Lung (tissue), 12 donors: ENCODE data around the gene C16orf54. TPM values are rescaled to one million over a fixed set of nuclear protein-coding genes. Genes with fewer than 3 reads are reported as not detected.

ENCODE experiments used
- ATAC-seq: fragments of 200-7000 bp; cut with Tn5 transposase; one replicate; pipeline ENCODE4 v1.9.1; 2020; ENCODE audit warnings: moderate number of reproducible peaks; ENCODE audit not compliant: insufficient read depth, low FRiP score
- DNase-seq, 3 donors: peaks; one replicate each; pipeline ENCODE4 v3.0.0-alpha.2; 2013 to 2017
- H3K27ac ChIP-seq, 2 donors: one replicate each; pipeline ENCODE4 v1.5.1; 2013; ENCODE audit warnings: mild to moderate bottlenecking in 2 of 2, moderate library complexity in 2 of 2, control low read depth in 1 of 2, inconsistent platforms in 1 of 2, low read depth in 1 of 2, low read length in 1 of 2
- H3K27me3 ChIP-seq, 3 donors: one replicate each; pipeline ENCODE4 v1.5.1; 2013; ENCODE audit warnings: low read length in 2 of 3; ENCODE audit not compliant: control insufficient read depth in 3 of 3, insufficient read depth in 3 of 3
- H3K36me3 ChIP-seq, 4 donors: one replicate each; pipeline ENCODE4 v1.5.1; 2013; ENCODE audit warnings: low read length in 4 of 4, mild to moderate bottlenecking in 1 of 4, moderate library complexity in 1 of 4; ENCODE audit not compliant: control insufficient read depth in 4 of 4, insufficient read depth in 4 of 4
- H3K4me1 ChIP-seq, 5 donors: one replicate each; pipeline ENCODE4 v1.5.1; 2013; ENCODE audit warnings: low read length in 5 of 5, mild to moderate bottlenecking in 2 of 5, moderate library complexity in 1 of 5; ENCODE audit not compliant: control insufficient read depth in 5 of 5, insufficient read depth in 5 of 5
- H3K4me3 ChIP-seq: one replicate; pipeline ENCODE4 v1.5.1; 2013; ENCODE audit warnings: mild to moderate bottlenecking, control low read depth, moderate library complexity
- H3K9ac ChIP-seq, 2 donors: one replicate each; pipeline ENCODE4 v1.5.1; 2013; ENCODE audit warnings: low read length in 2 of 2, control low read depth in 1 of 2; ENCODE audit not compliant: insufficient read depth in 1 of 2
- H3K9me3 ChIP-seq, 4 donors: one replicate each; pipeline ENCODE4 v1.5.1; 2013; ENCODE audit warnings: low read length in 3 of 4, mild to moderate bottlenecking in 1 of 4, moderate library complexity in 1 of 4; ENCODE audit not compliant: control insufficient read depth in 4 of 4, insufficient read depth in 3 of 4
- CTCF ChIP-seq: IDR thresholded peaks from 2 replicates; pipeline ENCODE4 v1.5.1; 2012; ENCODE audit warnings: mild to moderate bottlenecking; ENCODE audit errors: control extremely low read depth, extremely low read depth
- WGBS, 2 donors: extraction: QIAGEN DNeasy Blood & Tissue Kit; methylation state at CpG; one replicate each; pipeline ENCODE4 v1.1.7; 2013; 5-methylcytosine and 5-hydroxymethylcytosine counted together
- polyA plus RNA-seq, 2 donors: library from polyadenylated mRNA; stranded (reverse); fragments of 200-250 nt; gene quantifications; one replicate each; pipeline ENCODE4 v1.2.1, GENCODE V29; 2013
- total RNA-seq, 2 donors: library from RNA; depleted of rRNA in 1 of 2; stranded (reverse); fragments of >200 nt in 1 of 2; gene quantifications; one replicate each; pipeline ENCODE4 v1.2.1, GENCODE V29; 2014 to 2021
- donor health status: control.
- donor health status: control.
- donor health status: Bipolar disorder and iron deficiency.
- donor health status: healthy.
- donor health status: DM: yes; HTN: yes; CAD: no.

C16orf54 gene
- total and polyA plus RNA-seq, 4 donors: 2.8 to 9.1 (median 4.5) TPM

DNA sequence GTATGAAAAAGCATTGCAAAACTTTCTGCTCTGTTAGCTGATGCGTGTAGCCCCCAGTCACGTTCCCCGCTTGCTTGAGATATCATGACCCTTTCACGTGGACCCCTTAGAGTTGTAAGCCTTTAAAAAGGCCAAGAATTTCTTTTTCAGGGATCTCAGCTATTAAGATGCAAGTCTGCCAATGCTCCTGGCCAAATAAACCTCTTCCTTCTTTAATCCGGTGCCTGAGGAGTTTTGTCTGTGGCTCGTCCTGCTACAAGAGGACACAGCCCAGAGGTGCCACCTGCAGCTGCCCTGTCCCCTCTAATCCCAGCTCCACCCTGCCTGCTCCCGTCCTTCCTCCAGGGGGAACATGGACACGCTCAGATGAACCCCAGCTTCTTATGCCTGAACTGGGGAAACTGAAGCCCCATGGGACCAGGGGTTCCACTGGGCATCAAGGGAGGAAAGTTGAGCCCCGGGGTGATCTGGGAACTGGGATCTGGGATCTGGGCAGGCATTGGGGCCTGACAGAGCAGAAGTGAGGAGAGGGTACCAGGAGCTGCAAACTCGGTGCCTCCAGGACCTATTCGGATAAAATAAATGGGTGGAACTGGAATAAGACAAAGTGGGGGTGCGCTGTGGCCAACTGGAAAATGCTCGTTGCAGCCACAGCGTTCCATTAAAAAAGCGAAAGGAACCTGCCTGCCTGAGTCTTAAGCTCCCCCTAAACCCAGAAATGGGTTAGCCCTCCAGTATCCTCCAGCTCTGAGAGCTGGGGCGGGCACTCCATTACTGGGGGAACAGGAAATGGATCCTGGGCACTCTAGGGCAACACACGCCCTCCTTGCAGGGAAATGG lies 47.1 kb downstream of the C16orf54 start:
- TF ChIP-seq CTCF: no peak
- H3K4me3 ChIP-seq: no peak overlapping the region
- H3K4me1 ChIP-seq: peaks cover 0 to 6% (median 0%) of the 10 kb centered on the region in 5 donors
- ATAC-seq (no peak), DNase-seq (no peak)
- H3K36me3 ChIP-seq: peaks cover 0 to 9% (median 2%) of the 10 kb centered on the region in 4 donors
- no peak overlapping the region for H3K27ac ChIP-seq
- no peak overlapping the region for H3K9ac ChIP-seq
- 89 to 90% methylated on average over 17 of the region's 17 CpGs for WGBS, 2 donors
- H3K27me3 ChIP-seq: no peaks in the 10 kb centered on the region
- H3K9me3 ChIP-seq: peaks cover 0 to 2% (median 0%) of the 10 kb centered on the region in 4 donors

- no peak overlapping the region for H3K4me3 ChIP-seq
- no peaks in the 10 kb centered on the region for H3K27me3 ChIP-seq
- TF ChIP-seq CTCF: no peak
- no peak overlapping the region for H3K27ac ChIP-seq
- 76 to 77% methylated on average over 2 of the region's 2 CpGs for WGBS, 2 donors
- no peak overlapping the region for H3K9ac ChIP-seq
- peaks cover 0 to 9% (median 2%) of the 10 kb centered on the region in 4 donors for H3K36me3 ChIP-seq
- peaks cover 0 to 2% (median 0%) of the 10 kb centered on the region in 4 donors for H3K9me3 ChIP-seq
- ATAC-seq (no peak), DNase-seq (no peak)
- H3K4me1 ChIP-seq: peaks cover 0 to 6% (median 0%) of the 10 kb centered on the region in 5 donors
Observed at GRCh38 chr16:29698042-29698441, 47.7 kb downstream of the C16orf54 start.

GRCh38 chr16:29697391-29697790 lies 48.4 kb downstream of the C16orf54 start:
- Histone ChIP-seq H3K9ac (no peak overlapping the region), H3K4me1 (peaks cover 0 to 6% (median 0%) of the 10 kb centered on the region in 5 donors), H3K4me3 (no peak overlapping the region), H3K27me3 (no peaks in the 10 kb centered on the region), H3K36me3 (peaks cover 0 to 9% (median 2%) of the 10 kb centered on the region in 4 donors), H3K27ac (no peak overlapping the region), H3K9me3 (peaks cover 0 to 2% (median 0%) of the 10 kb centered on the region in 4 donors)
- 96% methylated on average over 7 of the region's 7 CpGs for WGBS, 2 donors
- no peak for DNase-seq
- TF ChIP-seq CTCF: no peak
- ATAC-seq: no peak
